DMS53 treated with DMSO at 0.1 percent for 48 hours (cell line): ENCODE measurements around the gene NUDC.
"Not testable (repeated sequence)": the region's sequence is repeated elsewhere in the genome, so short reads cannot be mapped to it uniquely, and the experiment has no call there.

Experiments used
- DNase-seq: peaks from one replicate; lab custom pipeline; 2025; ENCODE audit not compliant: unreplicated experiment; lab: John Stamatoyannopoulos, UW

The NUDC gene

DNA sequence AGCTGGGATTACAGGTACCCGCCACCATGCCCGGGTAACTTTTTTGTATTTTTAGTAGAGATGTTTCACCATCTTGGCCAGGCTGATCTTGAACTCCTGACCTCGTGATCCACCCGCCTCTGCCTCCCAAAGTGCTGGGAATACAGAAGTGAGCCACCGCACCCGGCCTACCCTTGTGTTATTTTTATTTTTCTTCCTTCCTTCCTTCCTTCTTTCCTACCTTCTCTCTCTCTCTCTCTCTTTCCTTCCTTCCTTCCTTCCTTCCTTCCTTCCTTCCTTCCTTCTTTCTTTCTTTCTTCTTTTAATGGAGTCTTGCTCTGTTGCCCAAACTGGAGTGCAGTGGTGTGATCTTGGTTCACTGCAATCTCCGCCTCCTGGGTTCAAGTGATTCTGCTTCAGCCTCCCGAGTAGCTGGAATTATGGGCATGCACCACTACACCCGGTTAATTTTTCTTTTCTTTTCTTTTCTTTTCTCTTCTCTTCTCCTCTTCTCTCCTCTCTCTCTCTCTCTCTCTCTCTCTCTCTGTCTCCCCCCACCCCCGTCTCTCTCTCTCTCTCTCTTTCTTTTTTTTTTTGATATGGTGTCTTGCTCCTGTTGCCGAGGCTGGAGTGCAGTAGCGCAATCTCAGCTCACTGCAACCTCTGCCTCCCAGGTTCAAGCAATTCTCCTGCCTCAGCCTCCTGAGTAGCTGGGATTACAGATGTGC lies 68.0 kb downstream of the NUDC start:
- not testable (repeated sequence) for DNase-seq

DNA sequence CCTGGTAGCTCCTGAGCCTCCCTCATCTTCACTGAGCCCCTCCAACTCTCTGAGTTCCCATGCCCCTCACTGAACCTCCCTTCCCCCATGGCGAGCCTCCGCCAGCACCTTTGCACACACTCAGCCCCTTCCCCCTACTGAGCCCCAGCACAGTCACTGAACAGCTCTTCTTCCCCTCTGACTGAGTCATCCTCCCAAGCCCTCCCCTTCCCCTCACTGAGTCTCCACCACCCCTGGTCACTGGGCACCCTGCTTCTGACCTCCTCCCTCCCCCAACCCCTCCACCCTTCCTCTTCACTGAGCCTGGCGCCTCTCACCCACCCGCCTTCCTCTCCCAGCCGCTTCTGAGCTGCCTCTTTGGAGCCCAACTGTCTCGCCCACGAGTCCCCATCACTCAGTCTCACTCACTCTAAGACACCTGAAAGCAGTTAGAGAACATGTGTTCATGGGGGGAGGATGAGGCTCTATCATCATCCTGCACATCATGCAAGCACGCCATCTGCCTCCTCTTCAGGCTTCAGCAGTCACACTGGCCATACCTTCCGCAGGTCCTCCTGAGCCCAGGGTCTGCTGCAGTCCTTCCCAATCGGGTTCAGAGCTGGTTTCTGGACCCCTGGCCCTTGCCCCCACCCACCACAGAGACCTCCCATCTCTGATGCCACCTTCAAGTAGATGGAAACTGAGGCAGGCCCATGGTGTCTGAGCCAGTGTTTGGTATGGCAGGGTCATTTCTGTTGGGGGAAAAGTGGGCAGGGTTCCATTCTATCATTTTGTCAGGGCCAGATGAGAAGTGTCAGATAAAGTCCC lies 70.0 kb downstream of the NUDC start:
- peak; percentile 91 for DNase-seq

DNA sequence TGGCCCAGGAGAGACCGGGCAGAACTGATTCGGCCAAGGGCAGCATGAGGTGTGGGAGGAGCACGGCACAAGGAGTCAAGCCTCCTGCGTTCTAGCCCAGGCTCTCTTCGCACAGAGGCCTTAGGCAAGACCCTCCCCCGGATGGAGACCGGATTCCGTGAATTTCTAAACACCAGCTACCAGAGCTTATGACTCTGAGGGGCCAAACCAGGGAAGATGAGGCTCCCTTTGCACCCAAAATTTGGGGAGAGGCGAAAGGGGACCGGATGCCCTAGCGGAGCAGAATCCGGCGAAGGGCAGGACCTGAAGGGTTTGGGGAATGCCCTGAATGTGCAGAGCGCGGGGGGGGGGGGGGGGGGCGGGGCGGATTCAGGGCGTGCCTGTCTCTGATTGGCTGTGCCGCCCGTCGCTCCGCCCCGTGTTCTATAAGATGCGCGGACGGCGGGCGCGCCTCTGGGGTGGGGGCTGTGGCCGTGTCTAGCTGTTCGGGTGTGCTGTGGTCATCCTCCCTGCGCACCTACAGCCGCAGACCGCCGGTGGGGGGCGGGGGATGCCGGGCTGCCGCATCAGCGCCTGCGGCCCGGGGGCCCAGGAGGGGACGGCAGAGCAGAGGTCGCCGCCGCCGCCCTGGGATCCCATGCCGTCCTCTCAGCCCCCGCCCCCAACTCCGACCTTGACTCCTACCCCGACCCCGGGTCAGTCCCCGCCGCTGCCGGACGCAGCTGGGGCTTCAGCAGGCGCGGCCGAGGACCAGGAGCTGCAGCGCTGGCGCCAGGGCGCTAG lies 71.9 kb downstream of the NUDC start, which contains the start of gene TRNP1:
TRNP1 (plus strand) TSS at position 456 of the 783 bp plus-strand sequence; CDS start at position 551, 95 bp downstream.
- peak; percentile 59 for DNase-seq

DNA sequence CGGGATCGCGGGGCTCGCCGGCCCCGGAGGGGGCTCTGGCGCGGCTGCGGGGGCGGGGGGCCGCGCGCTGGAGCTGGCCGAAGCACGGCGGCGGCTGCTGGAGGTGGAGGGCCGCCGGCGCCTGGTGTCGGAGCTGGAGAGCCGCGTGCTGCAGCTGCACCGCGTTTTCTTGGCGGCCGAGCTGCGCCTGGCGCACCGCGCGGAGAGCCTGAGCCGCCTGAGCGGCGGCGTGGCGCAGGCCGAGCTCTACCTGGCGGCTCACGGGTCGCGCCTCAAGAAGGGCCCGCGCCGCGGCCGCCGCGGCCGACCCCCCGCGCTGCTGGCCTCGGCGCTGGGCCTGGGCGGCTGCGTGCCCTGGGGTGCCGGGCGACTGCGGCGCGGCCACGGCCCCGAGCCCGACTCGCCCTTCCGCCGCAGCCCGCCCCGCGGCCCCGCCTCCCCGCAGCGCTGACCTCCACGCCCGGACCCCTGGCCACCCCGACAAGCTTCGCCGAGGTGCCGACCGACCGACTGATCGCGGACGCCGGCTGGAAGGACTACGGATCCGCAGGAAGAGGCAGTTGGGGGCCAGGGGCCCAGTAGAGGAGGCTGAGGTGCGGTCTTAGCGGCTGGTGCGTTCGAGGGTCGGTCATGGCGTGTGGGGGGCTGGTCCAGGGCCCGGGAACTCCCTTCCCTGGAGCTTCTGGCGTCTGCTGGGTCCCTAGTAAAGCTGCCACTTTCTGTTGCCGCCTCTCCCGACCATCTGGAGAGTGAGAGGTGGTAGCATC lies 72.7 kb downstream of the NUDC start:
- DNase-seq = no peak

DNA sequence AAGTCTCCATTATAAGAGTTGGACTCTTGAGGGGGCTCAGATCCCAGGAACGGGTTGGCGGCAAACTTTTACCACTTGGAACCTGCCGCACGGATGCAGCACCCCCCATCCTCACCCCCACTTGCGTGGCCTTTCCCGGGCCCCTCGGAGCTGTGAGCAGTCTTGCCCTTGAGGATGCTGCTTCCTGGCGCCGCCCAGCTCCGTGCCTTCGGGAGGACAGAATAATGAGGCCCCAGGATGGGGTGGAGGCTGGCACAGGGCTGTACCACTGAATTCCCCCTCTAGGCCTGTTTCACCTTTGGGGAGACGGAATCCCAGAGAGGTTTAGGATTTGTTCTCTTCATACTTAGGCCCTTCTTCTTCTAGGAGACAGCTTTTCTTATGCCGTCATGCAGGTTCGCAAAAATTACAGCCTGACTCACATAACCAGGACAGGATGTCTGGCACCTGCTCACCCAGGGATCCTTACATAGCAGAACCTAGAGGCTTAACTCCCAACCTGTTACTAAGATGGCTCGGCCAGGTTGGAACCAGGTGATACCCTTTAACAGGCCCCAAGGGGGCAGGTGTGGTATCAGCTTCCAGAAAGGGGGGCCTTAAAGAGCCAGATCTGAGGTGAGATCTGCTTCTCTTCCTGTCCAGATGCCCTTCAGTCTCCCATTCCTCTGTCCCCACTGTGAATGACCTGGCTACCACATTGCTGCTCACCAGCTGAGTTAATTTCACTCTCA lies 73.4 kb downstream of the NUDC start:
- peak; percentile 29 for DNase-seq

DNA sequence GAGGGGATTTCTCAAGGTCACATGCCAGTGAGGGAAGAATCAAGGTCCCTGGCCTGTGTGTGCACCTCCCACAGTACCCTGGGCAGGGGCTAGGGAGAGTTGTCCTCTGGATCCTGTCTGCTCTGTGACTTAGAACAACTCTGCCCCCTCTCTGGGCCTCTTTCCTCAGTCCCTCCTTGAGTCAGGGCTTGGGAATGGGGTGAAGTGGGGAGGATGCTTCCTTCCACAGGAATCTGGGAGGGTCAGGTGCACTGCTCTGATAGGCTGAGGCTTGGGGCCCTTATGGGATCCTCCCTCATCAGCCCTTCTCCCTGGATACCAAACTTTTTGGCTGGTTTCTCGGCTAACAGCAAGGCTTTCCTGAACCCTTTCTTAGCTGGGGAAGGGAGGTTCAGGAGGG lies 74.5 kb downstream of the NUDC start:
- no peak for DNase-seq
